NCI-H2081 (cell line): Measurements from ENCODE around the gene RAB3GAP2.
A peak's percentile ranks its signal among the peaks of the same experiment; 100 is the strongest.
"Not testable (repeated sequence)": the region's sequence is repeated elsewhere in the genome, so short reads cannot be mapped to it uniquely, and the experiment has no call there.

Experiments used
- DNase-seq, 2 experiments: peaks; one replicate each; lab custom pipeline; 2025; lab: John Stamatoyannopoulos, UW

Gene RAB3GAP2

GRCh38 chr1:220189750-220190347 lies 82.4 kb downstream of the RAB3GAP2 start:
- peak; percentile 40 to 54 for DNase-seq

- DNase-seq, result no peak
Observed at GRCh38 chr1:220188538-220188937, 83.7 kb downstream of the RAB3GAP2 start.

- no peak for DNase-seq
Observed at GRCh38 chr1:220186752-220187151, 85.5 kb downstream of the RAB3GAP2 start.

- DNase-seq, result no peak
Observed at GRCh38 chr1:220184506-220184905, 87.7 kb downstream of the RAB3GAP2 start.

GRCh38 chr1:220182656-220183055 lies 89.6 kb downstream of the RAB3GAP2 start:
- DNase-seq, result no peak

- DNase-seq, result no peak
Observed at GRCh38 chr1:220182111-220182510, 90.1 kb downstream of the RAB3GAP2 start.

- DNase-seq, result no peak
Observed at GRCh38 chr1:220176540-220176939, 95.7 kb downstream of the RAB3GAP2 start.

GRCh38 chr1:220170836-220171526 lies 101.3 kb downstream of the RAB3GAP2 start:
- no peak for DNase-seq

GRCh38 chr1:220169887-220170286 lies 102.4 kb downstream of the RAB3GAP2 start:
- not testable (repeated sequence) for DNase-seq

GRCh38 chr1:220166853-220167252 lies 105.4 kb downstream of the RAB3GAP2 start:
- no peak for DNase-seq

- peak in 1 of 2 experiments; percentile 11 for DNase-seq
Observed at GRCh38 chr1:220164517-220164916, 107.7 kb downstream of the RAB3GAP2 start.

GRCh38 chr1:220164116-220164515 lies 108.1 kb downstream of the RAB3GAP2 start:
- DNase-seq, result no peak

- DNase-seq, result no peak
Observed at GRCh38 chr1:220160027-220160426, 112.2 kb downstream of the RAB3GAP2 start.

GRCh38 chr1:220159041-220159440 lies 113.2 kb downstream of the RAB3GAP2 start:
- no peak for DNase-seq

- not testable (repeated sequence) for DNase-seq
Observed at GRCh38 chr1:220158530-220158929, 113.7 kb downstream of the RAB3GAP2 start.

GRCh38 chr1:220157738-220158137 lies 114.5 kb downstream of the RAB3GAP2 start:
- DNase-seq, result peak; percentile 10 to 45

GRCh38 chr1:220156620-220157146 lies 115.6 kb downstream of the RAB3GAP2 start:
- no peak for DNase-seq

- no peak for DNase-seq
Observed at GRCh38 chr1:220153147-220153546, 119.1 kb downstream of the RAB3GAP2 start.

GRCh38 chr1:220151454-220151853 lies 120.8 kb downstream of the RAB3GAP2 start:
- DNase-seq, result no peak

GRCh38 chr1:220149742-220150141 lies 122.5 kb downstream of the RAB3GAP2 start:
- DNase-seq, result no peak

GRCh38 chr1:220144051-220144450 lies 128.2 kb downstream of the RAB3GAP2 start:
- DNase-seq, result peak in 1 of 2 experiments; percentile 10

GRCh38 chr1:220139966-220140365 lies 132.3 kb downstream of the RAB3GAP2 start:
- DNase-seq, result no peak

- DNase-seq, result peak; percentile 68 to 90
Observed at GRCh38 chr1:220137019-220137786, 135.1 kb downstream of the RAB3GAP2 start.
